K562 (cell line): ENCODE results near the gene NPR1. TPM values are rescaled to one million over a fixed set of nuclear protein-coding genes. Genes with fewer than 3 reads are reported as not detected.

ENCODE experiments used
- ARID2 ChIP-seq: fragments of 450-650 bp; IDR thresholded peaks from 2 replicates; pipeline ENCODE4 v1.6.1; 2017; ENCODE audit warnings: antibody characterized with exemption, mild to moderate bottlenecking
- CHCHD3 ChIP-seq: fragments of 250-450 bp; sonication (Bioruptor Pico); IDR thresholded peaks from 2 replicates; pipeline ENCODE4 v2.1.2; 2022; ENCODE audit warnings: mild to moderate bottlenecking
- CREBBP ChIP-seq: IDR thresholded peaks from one replicate; pipeline ENCODE4 v1.6.1; 2012; ENCODE audit warnings: low read depth, mild to moderate bottlenecking, control low read depth, inconsistent platforms, low read length
- DNMT1 ChIP-seq: fragments of 450-650 bp; IDR thresholded peaks from 2 replicates; pipeline ENCODE4 v1.6.1; 2016; ENCODE audit warnings: antibody characterized with exemption, mild to moderate bottlenecking
- E2F8 ChIP-seq: fragments of 450-650 bp; IDR thresholded peaks from 2 replicates; pipeline ENCODE4 v1.7.1; 2018; ENCODE audit warnings: mild to moderate bottlenecking, low read depth; ENCODE audit not compliant: partially characterized antibody
- EWSR1 ChIP-seq: fragments of 450-650 bp; IDR thresholded peaks from 2 replicates; pipeline ENCODE4 v1.6.1; 2018; ENCODE audit warnings: borderline replicate concordance, mild to moderate bottlenecking, low read depth, moderate library complexity; ENCODE audit not compliant: partially characterized antibody
- HDAC2 ChIP-seq: fragments of 450-650 bp; IDR thresholded peaks from 2 replicates; pipeline ENCODE4 v1.6.1; 2016; ENCODE audit warnings: mild to moderate bottlenecking
- MTA2 ChIP-seq: fragments of 450-650 bp; IDR thresholded peaks from 2 replicates; pipeline ENCODE4 v1.6.1; 2016; ENCODE audit warnings: low read depth
- MYC ChIP-seq, 2 experiments: fragments of 250-450 bp in 1 of 2; sonication (Bioruptor Pico) in 1 of 2; IDR thresholded peaks; 2 replicates each; pipeline versions ENCODE4 v1.5.1 to v1.6.1; 2012 to 2021; ENCODE audit warnings: low read depth in 2 of 2, borderline replicate concordance in 1 of 2, improper control_type of control experiment in 1 of 2, low read length in 1 of 2, mild to moderate bottlenecking in 1 of 2, moderate library complexity in 1 of 2
- NRF1 ChIP-seq, 2 experiments: fragments of 450-650 bp; IDR thresholded peaks in 1 of 2; conservative IDR thresholded peaks in 1 of 2; 2 replicates each; pipeline ENCODE4 v1.6.1; 2014; ENCODE audit warnings: mild to moderate bottlenecking in 2 of 2
- POLR2A ChIP-seq: fragments of 450-650 bp; conservative IDR thresholded peaks from 2 replicates; pipeline ENCODE4 v1.6.1; 2016
- POLR2AphosphoS2 ChIP-seq: IDR thresholded peaks from 2 replicates; pipeline ENCODE4 v1.6.1; 2012; ENCODE audit warnings: low read length, improper control_type of control experiment
- POLR2H ChIP-seq: IDR thresholded peaks from 2 replicates; pipeline ENCODE4 v1.6.1; 2016; ENCODE audit warnings: missing genetic modification characterization, low read depth, mild to moderate bottlenecking, control low read depth, missing compliant biosample characterization, moderate library complexity
- RBM22 ChIP-seq: fragments of 200-400 bp; formaldehyde crosslinking; IDR thresholded peaks from 2 replicates; pipeline ENCODE4 v1.6.1; 2018; ENCODE audit warnings: low read length, low read depth; ENCODE audit not compliant: poor library complexity, severe bottlenecking
- SMARCA5 ChIP-seq: fragments of 450-650 bp; IDR thresholded peaks from 2 replicates; pipeline ENCODE4 v1.6.1; 2016
- SMARCE1 ChIP-seq: fragments of 450-650 bp; IDR thresholded peaks from 2 replicates; pipeline ENCODE4 v1.7.1; 2016; ENCODE audit warnings: mild to moderate bottlenecking
- SP1 ChIP-seq: sonication (generic); formaldehyde crosslinking; IDR thresholded peaks from 2 replicates; pipeline ENCODE4 v1.8.1; 2022; ENCODE audit warnings: mild to moderate bottlenecking, missing genetic modification reagents
- STAT5A ChIP-seq: IDR thresholded peaks from 2 replicates; pipeline ENCODE4 v1.6.1; 2012; ENCODE audit warnings: low read length, inconsistent platforms, borderline replicate concordance
- SUPT5H ChIP-seq: fragments of 450-650 bp; IDR thresholded peaks from 2 replicates; pipeline ENCODE4 v1.6.1; 2016
- THRB ChIP-seq: fragments of 450-650 bp; formaldehyde crosslinking; conservative IDR thresholded peaks from 2 replicates; pipeline ENCODE4 v1.4.0; 2022; ENCODE audit warnings: mild to moderate bottlenecking, missing genetic modification characterization
- ZBTB12 ChIP-seq: fragments of 250-450 bp; sonication (Bioruptor Pico); IDR thresholded peaks from 2 replicates; pipeline ENCODE4 v1.4.0; 2020
- ZBTB17 ChIP-seq: fragments of 450-650 bp; formaldehyde crosslinking; IDR thresholded peaks from 2 replicates; pipeline ENCODE4 v1.4.0; 2020; ENCODE audit warnings: mild to moderate bottlenecking
- ZFP1 ChIP-seq: fragments of 450-650 bp; formaldehyde crosslinking; IDR thresholded peaks from 2 replicates; pipeline ENCODE4 v1.4.0; 2020; ENCODE audit warnings: mild to moderate bottlenecking, mixed read lengths
- ZFP91 ChIP-seq: sonication (generic); formaldehyde crosslinking; IDR thresholded peaks from 2 replicates; pipeline ENCODE4 v1.8.0; 2022; ENCODE audit warnings: mild to moderate bottlenecking, missing genetic modification reagents
- ZNF3 ChIP-seq: fragments of 250-450 bp; sonication (Bioruptor Pico); IDR thresholded peaks from 2 replicates; pipeline ENCODE4 v1.5.0; 2021; ENCODE audit warnings: mild to moderate bottlenecking, moderate library complexity
- ZNF444 ChIP-seq: fragments of 250-450 bp; sonication (Bioruptor Pico); IDR thresholded peaks from 2 replicates; pipeline ENCODE4 v1.4.0; 2020; ENCODE audit warnings: mild to moderate bottlenecking, moderate library complexity
- polyA plus RNA-seq, 8 experiments: library from polyadenylated mRNA; depleted of rRNA in 4 of 8; stranded (reverse) in 5 of 8; unstranded in 3 of 8; fragments of >200 nt; fragmentation: Nextera tagmentation in 2 of 8; fragmentation: Illumina TruSeq in 1 of 8; extraction: Ambion mirVana in 2 of 8; extraction: Trizol in 1 of 8; gene quantifications; 2 replicates each; pipeline versions ENCODE4 v1.2.1 to v1.2.3, GENCODE V29; 2011 to 2014; ENCODE audit warnings: inconsistent platforms in 1 of 8, missing spikeins in 1 of 8
- total RNA-seq, 7 experiments: library from RNA; depleted of rRNA in 6 of 7; stranded (reverse); fragments of >200 nt in 6 of 7; fragmentation: Illumina TruSeq in 2 of 7; extraction: Trizol in 2 of 7; gene quantifications; 2 replicates each; pipeline versions ENCODE4 v1.2.1 to v1.2.3, GENCODE V29; 2011 to 2021; ENCODE audit warnings: low replicate concordance in 1 of 7

NPR1 gene
- total and polyA plus RNA-seq, 9 of the 15 experiments (the other 6 are each of a cell fraction or from before 2014, with no cell fraction given): 0.05 to 0.16 (median 0.06) TPM; not detected in 6

GRCh38 chr1:153647346-153647714 is 31.2 kb upstream of the NPR1 start (continued):
- TF ChIP-seq NRF1 (conservative IDR thresholded peaks at IDR 0.05 in 1 of 2, IDR thresholded peaks at IDR 0.05 in 1 of 2) (no peak), SMARCE1 (no peak), POLR2A (peak; percentile 82), ZBTB12 (CRISPR knock-in tag) (no peak), MYC (IDR thresholded peaks at IDR 0.05; ENCODE audit: low read depth, low read length) (no peak), MYC (CRISPR knock-in tag; IDR thresholded peaks at IDR 0.05; ENCODE audit: borderline replicate concordance, low read depth) (no peak), POLR2AphosphoS2 (peak; percentile 86; the same call in 1 of the 2 replicates), ZNF3 (CRISPR knock-in tag) (peak; percentile 29; the same call in 1 of the 2 replicates), EWSR1 (peak; percentile 11), THRB (0 out of 2 replicates have a peak, but pooled peaks have one; percentile 57), DNMT1 (no peak), CHCHD3 (CRISPR knock-in tag) (no peak), ZNF444 (CRISPR knock-in tag) (no peak), RBM22 (no peak), MTA2 (no peak), ARID2 (no peak), HDAC2 (no peak), SUPT5H (peak; percentile 79), CREBBP (no peak), SMARCA5 (no peak), ZFP91 (CRISPR knock-in tag) (no peak), ZFP1 (CRISPR knock-in tag) (no peak), POLR2H (0 out of 2 replicates have a peak, but pooled peaks have one; percentile 12), STAT5A (no peak), E2F8 (peak; percentile 68), ZBTB17 (CRISPR knock-in tag) (no peak), SP1 (CRISPR knock-in tag) (no peak)
